ENCODE measurements around the gene FN3K. TPM values are rescaled to one million over a fixed set of nuclear protein-coding genes. Genes with fewer than 3 reads are reported as not detected.
A peak's percentile ranks its signal among the peaks of the same experiment; 100 is the strongest.

The FN3K gene
- total and polyA plus RNA-seq, 2 of the 13 experiments (the other 11 are each of a cell fraction or from before 2014, with no cell fraction given): 3.5 to 12.2 TPM

GRCh38 chr17:82698974-82699442 is 36.4 kb upstream of the FN3K start (continued):
- TF ChIP-seq, protein P1, sequence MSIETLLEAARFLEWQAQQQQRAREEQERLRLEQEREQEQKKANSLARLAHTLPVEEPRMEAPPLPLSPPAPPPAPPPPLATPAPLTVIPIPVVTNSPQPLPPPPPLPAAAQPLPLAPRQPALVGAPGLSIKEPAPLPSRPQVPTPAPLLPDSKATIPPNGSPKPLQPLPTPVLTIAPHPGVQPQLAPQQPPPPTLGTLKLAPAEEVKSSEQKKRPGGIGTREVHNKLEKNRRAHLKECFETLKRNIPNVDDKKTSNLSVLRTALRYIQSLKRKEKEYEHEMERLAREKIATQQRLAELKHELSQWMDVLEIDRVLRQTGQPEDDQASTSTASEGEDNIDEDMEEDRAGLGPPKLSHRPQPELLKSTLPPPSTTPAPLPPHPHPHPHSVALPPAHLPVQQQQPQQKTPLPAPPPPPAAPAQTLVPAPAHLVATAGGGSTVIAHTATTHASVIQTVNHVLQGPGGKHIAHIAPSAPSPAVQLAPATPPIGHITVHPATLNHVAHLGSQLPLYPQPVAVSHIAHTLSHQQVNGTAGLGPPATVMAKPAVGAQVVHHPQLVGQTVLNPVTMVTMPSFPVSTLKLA (IDR thresholded peaks at IDR 0.05): peak; percentile 90
- TF ChIP-seq ARID4A (CRISPR knock-in tag; IDR thresholded peaks at IDR 0.05; ENCODE audit: borderline replicate concordance): peak; percentile 78; the same call in 1 of the 2 replicates
- peak; percentile 46; the same call in 1 of the 2 replicates for TF ChIP-seq UBTF (CRISPR knock-in tag; IDR thresholded peaks at IDR 0.05)
- TF ChIP-seq, protein P2, sequence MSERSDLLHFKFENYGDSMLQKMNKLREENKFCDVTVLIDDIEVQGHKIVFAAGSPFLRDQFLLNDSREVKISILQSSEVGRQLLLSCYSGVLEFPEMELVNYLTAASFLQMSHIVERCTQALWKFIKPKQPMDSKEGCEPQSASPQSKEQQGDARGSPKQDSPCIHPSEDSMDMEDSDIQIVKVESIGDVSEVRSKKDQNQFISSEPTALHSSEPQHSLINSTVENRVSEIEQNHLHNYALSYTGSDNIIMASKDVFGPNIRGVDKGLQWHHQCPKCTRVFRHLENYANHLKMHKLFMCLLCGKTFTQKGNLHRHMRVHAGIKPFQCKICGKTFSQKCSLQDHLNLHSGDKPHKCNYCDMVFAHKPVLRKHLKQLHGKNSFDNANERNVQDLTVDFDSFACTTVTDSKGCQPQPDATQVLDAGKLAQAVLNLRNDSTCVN (CRISPR knock-in tag; IDR thresholded peaks at IDR 0.05; ENCODE audit: borderline replicate concordance): 0 out of 2 replicates have a peak, but pooled peaks have one; percentile 27
- TF ChIP-seq ZNF33A (CRISPR knock-in tag; IDR thresholded peaks at IDR 0.05; ENCODE audit: borderline replicate concordance): no peak
- TF ChIP-seq MAFK (conservative IDR thresholded peaks at IDR 0.05 in 1 of 2, IDR thresholded peaks at IDR 0.05 in 1 of 2; ENCODE audit: low read length in 2 of 2): no peak
- no peak for TF ChIP-seq POLR2AphosphoS5 (IDR thresholded peaks at IDR 0.05; ENCODE audit: low read depth, low read length)
- no peak for TF ChIP-seq ZFP37 (CRISPR knock-in tag; IDR thresholded peaks at IDR 0.05; ENCODE audit: borderline replicate concordance)
- no peak for TF ChIP-seq ZNF557 (CRISPR knock-in tag; IDR thresholded peaks at IDR 0.05)
- TF ChIP-seq, protein P3, sequence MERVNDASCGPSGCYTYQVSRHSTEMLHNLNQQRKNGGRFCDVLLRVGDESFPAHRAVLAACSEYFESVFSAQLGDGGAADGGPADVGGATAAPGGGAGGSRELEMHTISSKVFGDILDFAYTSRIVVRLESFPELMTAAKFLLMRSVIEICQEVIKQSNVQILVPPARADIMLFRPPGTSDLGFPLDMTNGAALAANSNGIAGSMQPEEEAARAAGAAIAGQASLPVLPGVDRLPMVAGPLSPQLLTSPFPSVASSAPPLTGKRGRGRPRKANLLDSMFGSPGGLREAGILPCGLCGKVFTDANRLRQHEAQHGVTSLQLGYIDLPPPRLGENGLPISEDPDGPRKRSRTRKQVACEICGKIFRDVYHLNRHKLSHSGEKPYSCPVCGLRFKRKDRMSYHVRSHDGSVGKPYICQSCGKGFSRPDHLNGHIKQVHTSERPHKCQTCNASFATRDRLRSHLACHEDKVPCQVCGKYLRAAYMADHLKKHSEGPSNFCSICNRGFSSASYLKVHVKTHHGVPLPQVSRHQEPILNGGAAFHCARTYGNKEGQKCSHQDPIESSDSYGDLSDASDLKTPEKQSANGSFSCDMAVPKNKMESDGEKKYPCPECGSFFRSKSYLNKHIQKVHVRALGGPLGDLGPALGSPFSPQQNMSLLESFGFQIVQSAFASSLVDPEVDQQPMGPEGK (CRISPR knock-in tag; IDR thresholded peaks at IDR 0.05): 0 out of 2 replicates have a peak, but pooled peaks have one; percentile 31
- no peak for TF ChIP-seq ZNF749 (CRISPR knock-in tag; IDR thresholded peaks at IDR 0.05; ENCODE audit: borderline replicate concordance)
- 0 out of 2 replicates have a peak, but pooled peaks have one; percentile 24 for TF ChIP-seq SOX5 (CRISPR knock-in tag; IDR thresholded peaks at IDR 0.05; ENCODE audit: borderline replicate concordance)
- peak; percentile 58; the same call in 1 of the 2 replicates for TF ChIP-seq ZBTB7A (CRISPR knock-in tag; IDR thresholded peaks at IDR 0.05)
- TF ChIP-seq, protein P4, sequence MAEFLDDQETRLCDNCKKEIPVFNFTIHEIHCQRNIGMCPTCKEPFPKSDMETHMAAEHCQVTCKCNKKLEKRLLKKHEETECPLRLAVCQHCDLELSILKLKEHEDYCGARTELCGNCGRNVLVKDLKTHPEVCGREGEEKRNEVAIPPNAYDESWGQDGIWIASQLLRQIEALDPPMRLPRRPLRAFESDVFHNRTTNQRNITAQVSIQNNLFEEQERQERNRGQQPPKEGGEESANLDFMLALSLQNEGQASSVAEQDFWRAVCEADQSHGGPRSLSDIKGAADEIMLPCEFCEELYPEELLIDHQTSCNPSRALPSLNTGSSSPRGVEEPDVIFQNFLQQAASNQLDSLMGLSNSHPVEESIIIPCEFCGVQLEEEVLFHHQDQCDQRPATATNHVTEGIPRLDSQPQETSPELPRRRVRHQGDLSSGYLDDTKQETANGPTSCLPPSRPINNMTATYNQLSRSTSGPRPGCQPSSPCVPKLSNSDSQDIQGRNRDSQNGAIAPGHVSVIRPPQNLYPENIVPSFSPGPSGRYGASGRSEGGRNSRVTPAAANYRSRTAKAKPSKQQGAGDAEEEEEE (CRISPR knock-in tag; IDR thresholded peaks at IDR 0.05; ENCODE audit: borderline replicate concordance): no peak
- peak; percentile 69; the same call in 1 of the 2 replicates for TF ChIP-seq GABPB1 (CRISPR knock-in tag; IDR thresholded peaks at IDR 0.05)
